DMS153 treated with DMSO at 0.1 percent for 48 hours (cell line): Measurements from ENCODE around the gene TCEA2.
A peak's percentile ranks its signal among the peaks of the same experiment; 100 is the strongest.

Experiments used
- DNase-seq: peaks from one replicate; lab custom pipeline; 2025; ENCODE audit not compliant: unreplicated experiment; lab: John Stamatoyannopoulos, UW

Gene TCEA2

DNA sequence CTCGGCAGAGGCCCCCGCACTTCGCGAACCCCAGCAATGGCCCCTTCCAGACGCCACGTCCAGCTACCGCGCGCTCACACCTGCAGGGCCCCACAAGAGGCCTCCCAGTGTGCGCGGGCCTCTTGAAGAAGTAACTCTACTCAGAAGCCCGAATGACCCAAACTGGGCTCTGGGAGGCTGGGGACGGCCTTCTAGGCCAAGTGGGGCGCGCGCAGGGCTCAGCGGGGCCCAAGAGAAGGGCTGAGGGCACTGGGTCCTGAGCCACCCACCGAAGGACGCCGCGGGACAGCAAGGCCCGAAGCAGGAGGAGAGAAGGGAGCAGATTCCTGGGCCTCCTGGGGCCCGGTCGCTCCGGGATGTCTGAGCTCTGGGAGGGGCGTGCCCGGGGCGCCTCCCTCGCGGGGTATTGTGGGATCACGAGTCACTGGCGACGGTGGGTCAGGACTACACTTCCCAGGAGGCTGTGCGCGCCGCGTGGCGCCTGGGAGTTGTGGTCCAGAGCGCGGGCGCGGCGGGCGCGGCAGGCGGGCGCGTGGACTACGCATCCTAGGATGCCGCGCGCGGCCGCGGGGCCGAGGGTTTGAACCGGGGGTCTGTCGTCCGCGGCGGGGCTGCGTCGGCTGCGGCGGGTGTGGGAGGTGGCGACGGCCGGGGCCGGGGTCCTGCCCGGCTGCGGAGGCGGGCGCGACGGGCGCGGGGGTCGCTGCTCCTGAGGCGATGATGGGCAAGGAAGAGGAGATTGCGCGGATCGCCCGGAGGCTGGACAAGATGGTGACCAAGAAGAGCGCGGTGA, at the start of gene TCEA2:
TSS of gene TCEA2 (plus strand) at position 603 of the 793 bp plus-strand sequence. CDS start at position 718, 115 bp downstream.
- peak; percentile 94 for DNase-seq

- DNase-seq = no peak
Measured at GRCh38 chr20:64015635-64016034, 47.4 kb upstream of the TCEA2 start.

DNA sequence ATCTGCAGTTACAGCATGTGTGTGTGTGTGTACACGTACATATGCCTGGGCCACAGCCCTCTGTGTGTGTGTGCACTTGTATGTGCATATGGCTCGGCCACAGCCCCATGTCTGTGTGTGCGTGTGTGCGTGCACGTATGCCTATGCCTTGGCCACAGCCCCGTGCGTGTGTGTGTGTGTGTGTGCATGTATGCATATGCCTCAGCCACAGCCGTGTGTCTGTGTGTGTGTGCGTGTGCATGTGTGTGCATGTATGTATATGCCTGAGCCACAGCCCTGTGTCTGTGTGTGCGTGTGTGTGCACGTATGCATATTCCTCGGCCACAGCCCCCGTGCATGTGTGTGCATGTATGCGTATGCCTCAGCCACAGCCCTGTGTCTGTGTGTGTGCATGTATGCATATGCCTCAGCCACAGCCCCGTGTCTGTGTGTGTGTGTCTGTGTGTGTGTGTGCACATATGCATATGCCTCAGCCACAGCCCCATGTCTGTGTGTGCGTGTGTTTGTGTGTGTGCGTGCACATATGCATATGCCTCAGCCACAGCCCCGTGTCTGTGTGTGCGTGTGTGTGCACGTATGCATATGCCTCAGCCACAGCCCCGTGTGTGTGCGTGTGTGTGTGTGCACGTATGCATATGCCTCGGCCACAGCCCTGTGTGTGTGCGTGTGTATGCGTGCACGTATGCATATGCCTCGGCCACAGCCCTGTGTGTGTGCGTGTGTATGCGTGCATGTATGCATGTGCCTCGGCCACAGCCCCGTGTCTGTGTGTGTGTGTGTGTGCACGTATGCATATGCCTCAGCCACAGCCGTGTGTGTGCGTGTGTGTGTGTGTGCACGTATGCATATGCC, 41.6 kb upstream of the TCEA2 start:
- no peak for DNase-seq

DNA sequence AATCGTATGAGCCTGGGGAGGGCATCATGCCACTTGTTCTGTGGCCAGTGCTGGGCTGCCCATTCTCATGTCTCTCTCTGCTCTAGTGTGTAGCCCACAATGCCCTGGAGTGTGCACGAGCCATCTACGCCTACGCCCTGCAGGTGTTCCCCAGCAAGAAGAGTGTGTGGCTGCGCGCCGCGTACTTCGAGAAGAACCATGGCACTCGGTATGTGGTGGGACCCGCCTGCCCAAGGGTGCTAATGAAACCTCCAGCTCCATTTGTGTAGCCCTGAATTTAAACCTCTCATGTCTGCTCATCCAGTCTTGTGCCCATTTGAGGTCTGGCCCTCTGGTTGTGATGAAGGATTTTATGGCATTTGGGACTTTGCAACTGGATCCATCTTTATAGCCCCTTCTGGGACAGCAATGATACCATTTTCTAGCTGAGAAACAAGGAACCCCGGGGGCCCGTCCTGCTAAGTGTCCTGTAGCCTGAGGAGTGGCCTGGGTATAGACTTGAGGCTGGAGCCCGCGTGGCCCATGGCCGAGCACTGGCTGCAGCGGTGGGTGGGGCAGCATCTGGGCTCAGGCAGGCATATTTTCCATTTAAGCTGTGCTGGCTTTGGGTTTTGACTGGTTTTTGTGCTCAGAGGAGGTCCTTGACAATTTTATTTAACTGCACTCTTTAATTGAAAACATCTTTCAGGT, 40.2 kb upstream of the TCEA2 start:
- no peak for DNase-seq

DNA sequence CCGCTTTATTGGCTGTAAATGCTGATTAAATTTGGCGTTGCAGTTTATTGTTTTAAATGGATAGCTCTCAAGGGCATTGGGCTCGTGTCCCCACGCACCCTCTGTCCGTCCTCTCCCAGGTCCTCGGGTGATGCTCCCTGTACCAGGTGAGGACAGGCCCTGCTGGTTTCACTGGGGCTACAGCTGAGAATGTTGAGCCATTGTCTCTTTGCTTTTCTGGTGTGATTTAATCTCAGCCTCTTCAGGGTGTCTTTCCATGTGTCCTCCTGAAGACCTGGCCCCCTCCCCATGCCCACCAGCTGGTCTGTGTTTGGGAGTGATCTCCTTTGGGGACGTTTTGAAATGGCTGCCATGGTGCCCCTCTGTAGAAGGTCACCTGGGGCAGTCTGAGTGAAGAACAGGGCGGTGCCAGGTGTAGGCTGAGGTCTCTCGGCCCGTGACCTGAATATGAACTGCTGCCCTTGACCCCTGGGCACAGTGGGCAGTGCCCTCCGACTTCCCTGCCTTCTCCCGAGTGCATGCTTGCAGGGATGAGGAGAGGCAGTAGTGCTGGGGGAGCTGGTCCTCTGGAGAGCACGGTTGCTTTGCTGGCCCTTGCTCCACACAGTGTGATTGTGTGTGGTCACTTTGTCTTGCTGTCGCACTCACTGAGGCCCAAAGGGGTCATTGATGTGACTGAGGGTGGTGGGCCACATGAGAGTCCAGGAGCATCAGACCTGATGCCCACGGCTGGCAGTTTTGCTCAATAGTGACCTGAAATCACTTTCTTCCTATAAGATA, 39.4 kb upstream of the TCEA2 start:
- no peak for DNase-seq

GRCh38 chr20:64024141-64024990, 38.6 kb upstream of the TCEA2 start:
- DNase-seq = no peak

GRCh38 chr20:64025101-64025825, 37.7 kb upstream of the TCEA2 start:
- DNase-seq = no peak

DNA sequence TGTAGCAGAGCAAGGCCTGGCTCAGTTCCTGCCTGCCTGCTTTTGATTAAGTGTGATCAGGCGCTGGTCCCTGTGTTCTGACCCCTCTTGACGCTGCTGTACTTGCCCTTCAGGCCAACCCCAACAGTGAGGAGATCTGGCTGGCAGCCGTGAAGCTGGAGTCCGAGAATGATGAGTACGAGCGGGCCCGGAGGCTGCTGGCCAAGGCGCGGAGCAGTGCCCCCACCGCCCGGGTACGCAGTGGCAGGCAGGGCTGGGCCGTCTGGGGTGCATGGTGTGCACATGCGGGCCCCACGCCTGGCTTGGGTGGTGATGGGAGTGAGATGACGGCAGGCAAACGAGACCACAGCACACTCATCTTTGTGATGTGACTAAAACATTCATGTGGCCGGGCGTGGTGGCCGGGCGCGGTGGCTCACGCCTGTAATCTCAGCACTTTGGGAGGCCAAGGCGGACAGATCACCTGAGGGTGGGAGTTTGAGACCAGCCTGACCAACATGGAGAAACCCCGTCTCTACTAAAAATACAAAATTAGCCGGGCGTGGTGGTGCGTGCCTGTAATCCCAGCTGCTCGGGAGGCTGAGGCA, 37.1 kb upstream of the TCEA2 start:
- no peak for DNase-seq

DNA sequence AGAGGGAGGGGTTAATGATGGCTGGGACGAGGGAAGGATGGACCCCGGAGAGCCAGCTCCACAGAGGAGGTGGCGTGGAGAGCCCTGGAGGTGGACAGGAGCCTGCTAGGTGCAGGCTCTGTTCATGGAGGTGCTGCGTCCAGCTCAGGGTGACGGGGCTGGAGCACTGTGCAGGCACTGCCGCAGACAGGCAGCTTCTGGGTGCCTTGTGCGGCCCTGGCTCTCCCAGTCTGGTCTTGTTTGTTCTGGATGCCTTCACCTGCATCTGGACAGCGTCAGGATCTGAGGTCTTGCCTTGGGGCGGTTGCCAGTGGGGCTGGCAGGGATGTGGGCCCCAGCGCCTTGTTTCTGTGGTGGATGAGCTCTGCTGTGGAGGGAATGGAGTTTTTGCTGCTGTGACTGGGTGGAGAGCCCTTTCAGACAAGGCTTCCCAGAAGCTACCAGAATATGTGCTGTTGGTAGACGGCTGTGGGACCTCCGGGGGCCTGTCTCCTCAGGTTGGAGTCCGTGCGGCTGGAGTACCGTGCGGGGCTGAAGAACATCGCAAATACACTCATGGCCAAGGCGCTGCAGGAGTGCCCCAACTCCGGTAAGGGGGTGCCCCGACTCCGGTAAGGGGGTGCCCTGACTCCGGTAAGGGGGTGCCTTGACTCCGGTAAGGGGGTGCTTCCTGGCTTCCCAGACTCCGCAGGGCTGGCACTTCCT, 34.9 kb upstream of the TCEA2 start:
- no peak for DNase-seq

DNA sequence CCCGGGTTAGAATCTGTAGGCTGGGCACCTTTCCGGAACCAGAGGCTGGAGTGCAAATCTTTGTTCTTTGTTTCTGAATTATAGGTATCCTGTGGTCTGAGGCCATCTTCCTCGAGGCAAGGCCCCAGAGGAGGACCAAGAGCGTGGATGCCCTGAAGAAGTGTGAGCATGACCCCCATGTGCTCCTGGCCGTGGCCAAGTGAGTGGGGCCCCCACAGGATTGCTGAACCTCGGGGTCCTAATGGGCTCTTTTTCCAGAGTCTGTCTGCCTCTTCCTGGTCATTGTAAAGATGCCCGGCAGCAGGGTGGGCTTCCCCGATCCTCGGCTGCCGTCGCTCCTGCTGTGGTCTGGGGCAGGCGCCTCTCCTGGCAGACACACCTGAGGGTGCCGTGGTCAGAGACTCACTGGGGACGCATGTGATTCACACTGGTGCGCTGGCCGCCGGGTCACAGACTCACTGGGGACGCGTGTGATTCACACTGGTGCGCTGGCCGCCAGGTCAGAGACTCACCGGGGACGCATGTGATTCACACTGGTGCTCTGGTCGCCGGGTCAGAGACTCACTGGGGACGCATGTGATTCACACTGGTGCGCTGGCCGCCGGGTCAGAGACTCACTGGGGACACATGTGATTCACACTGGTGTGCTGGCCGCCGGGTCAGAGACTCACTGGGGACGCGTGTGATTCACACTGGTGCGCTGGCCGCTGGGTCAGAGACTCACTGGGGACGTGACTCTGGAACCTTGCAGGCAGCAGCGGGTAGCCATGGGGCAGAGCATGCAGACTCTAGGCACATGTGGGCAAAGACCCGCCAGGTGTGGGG, 33.5 kb upstream of the TCEA2 start:
- no peak for DNase-seq

GRCh38 chr20:64030371-64031134, 32.4 kb upstream of the TCEA2 start:
- no peak for DNase-seq

DNA sequence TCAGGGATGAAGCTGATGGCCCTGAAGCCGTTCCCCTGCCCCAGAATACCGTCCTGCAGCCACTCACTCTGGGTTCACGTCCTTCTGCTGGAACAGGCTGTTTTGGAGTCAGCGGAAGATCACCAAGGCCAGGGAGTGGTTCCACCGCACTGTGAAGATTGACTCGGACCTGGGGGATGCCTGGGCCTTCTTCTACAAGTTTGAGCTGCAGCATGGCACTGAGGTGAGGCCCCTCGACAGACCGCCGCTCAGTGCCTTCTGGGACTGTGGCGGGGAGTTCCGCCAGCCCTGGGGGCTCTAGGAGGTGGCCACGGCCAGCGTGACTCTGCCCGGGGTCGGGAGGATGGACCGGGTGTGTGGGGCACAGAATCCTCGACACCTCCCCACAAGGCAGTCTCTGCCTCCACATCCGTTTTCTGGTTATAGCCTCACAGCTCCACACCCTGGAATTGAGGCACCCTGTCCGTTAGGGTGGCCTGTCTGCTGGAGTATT, 31.1 kb upstream of the TCEA2 start:
- DNase-seq = no peak

DNA sequence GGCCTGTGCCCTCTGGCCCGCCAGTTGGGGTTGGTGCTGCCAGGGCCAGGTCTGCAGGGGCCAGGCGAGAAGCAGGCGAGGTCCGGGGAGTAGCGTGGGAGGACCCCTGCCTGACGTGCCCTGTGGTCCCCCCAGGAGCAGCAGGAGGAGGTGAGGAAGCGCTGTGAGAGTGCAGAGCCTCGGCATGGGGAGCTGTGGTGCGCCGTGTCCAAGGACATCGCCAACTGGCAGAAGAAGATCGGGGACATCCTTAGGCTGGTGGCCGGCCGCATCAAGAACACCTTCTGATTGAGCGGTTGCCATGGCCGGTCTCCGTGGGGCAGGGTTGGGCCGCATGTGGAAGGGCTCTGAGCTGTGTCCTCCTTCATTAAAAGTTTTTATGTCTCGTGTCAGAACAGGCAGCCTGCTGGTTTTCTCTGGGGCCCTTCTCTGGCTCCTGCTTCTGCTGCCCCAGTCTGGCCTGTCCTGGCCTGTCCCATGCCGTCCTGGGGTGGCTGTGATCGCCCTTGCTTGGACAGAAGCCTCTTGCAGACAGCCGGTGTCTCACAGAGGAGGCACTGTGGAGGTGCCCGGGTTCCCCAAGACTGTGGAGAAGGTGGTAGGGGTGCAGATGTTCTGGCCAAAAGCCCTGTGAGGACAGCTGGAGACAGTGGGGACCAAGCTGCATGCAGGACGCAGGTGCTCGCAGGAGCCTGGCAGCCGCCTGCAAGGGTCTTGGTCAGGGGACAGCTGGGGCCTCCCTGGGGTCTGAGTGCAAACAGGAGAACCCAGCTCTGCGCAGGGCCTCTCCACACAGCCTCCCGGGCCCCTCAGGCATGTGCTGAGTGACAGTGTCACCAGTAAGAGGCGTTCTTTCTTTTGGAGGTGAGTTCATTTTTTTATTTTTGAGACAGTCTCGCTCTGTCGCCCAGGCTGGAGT, 30.0 kb upstream of the TCEA2 start:
- no peak for DNase-seq

- no peak for DNase-seq
Measured at GRCh38 chr20:64033981-64034493, 29.0 kb upstream of the TCEA2 start.
